HepG2 (cell line): Measurements from ENCODE around the gene YIPF3. TPM values are rescaled to one million over a fixed set of nuclear protein-coding genes. Genes with fewer than 3 reads are reported as not detected.
A peak's percentile ranks its signal among the peaks of the same experiment; 100 is the strongest.

Experiments used
- ATAC-seq: fragments of 200-7000 bp; cut with Tn5 transposase; 3 replicates; pipeline ENCODE4 v1.9.1; 2020; ENCODE audit warnings: mild to moderate bottlenecking, moderate library complexity
- BruUV-seq: library from RNA; stranded (reverse); fragments of 400-500 nt; replicated peaks from 2 replicates; lab custom pipeline; 2021; lab: Mats Ljungman, UMichigan
- CTCF ChIA-PET: fragments of 300-600 bp; formaldehyde crosslinking; extraction: SDS; loops from one replicate; lab custom pipeline; 2021; ENCODE audit warnings: low total read pairs, inconsistent platforms, low intra/inter-chr PET ratio; lab: Yijun Ruan, JAX
- POLR2A ChIA-PET: fragments of 350-600 bp; sonication (Branson Sonifier 250); formaldehyde crosslinking; loops from one replicate; lab custom pipeline; 2020; ENCODE audit warnings: antibody characterized with exemption, inconsistent platforms; lab: Yijun Ruan, JAX
- DNase-seq: peaks from one replicate; pipeline ENCODE4 v3.0.0-alpha.2; 2015; ENCODE audit warnings: low spot score
- FAIRE-seq: peaks from 3 replicates; lab custom pipeline; 2011; peaks lifted over from hg19 to GRCh38; lab: Jason Lieb, UNC
- H2AFZ ChIP-seq: one replicate; pipeline ENCODE4 v1.6.1; 2011; ENCODE audit warnings: low read length, inconsistent platforms
- H3K27ac ChIP-seq: fragments of 300-600 bp; 3 replicates; pipeline ENCODE4 v1.8.0; 2011; ENCODE audit warnings: mixed run types, mild to moderate bottlenecking, mixed read lengths, low read length, inconsistent platforms; ENCODE audit not compliant: insufficient read depth; ENCODE audit errors: extremely low read length
- H3K27me3 ChIP-seq, 2 experiments: fragments of 200-600 bp in 1 of 2; 2 replicates in 1 of 2; 3 replicates in 1 of 2; pipeline versions ENCODE4 v1.6.0 to v1.8.0; 2011; ENCODE audit warnings: low read length in 2 of 2, mild to moderate bottlenecking in 2 of 2, moderate library complexity in 2 of 2, inconsistent platforms in 1 of 2; ENCODE audit not compliant: insufficient read depth in 2 of 2, control insufficient read depth in 1 of 2
- H3K36me3 ChIP-seq, 2 experiments: fragments of 200-600 bp in 1 of 2; replicated peaks in 1 of 2; 2 replicates in 1 of 2; 3 replicates in 1 of 2; pipeline versions ENCODE4 v1.5.1 to v1.8.0; 2011; ENCODE audit warnings: low read length in 2 of 2, inconsistent platforms in 1 of 2; ENCODE audit not compliant: insufficient read depth in 2 of 2, control insufficient read depth in 1 of 2
- H3K4me1 ChIP-seq: 2 replicates; pipeline ENCODE4 v1.5.1; 2012; ENCODE audit warnings: low read length, inconsistent platforms; ENCODE audit not compliant: insufficient read depth
- H3K4me2 ChIP-seq: 2 replicates; pipeline ENCODE4 v1.6.0; 2011; ENCODE audit warnings: low read depth, low read length, inconsistent platforms
- H3K4me3 ChIP-seq, 3 experiments: fragments of 200-600 bp in 1 of 3; sonication (generic), shearing (Covaris generic) in 1 of 3; replicated peaks in 1 of 3; 2 replicates each; pipeline ENCODE4 v1.5.1; 2011 to 2016; ENCODE audit warnings: low read length in 3 of 3, inconsistent platforms in 2 of 3, low read depth in 2 of 3, mild to moderate bottlenecking in 2 of 3, control low read depth in 1 of 3, mixed read lengths in 1 of 3; ENCODE audit not compliant: insufficient read depth in 1 of 3
- H3K79me2 ChIP-seq: one replicate; pipeline ENCODE4 v1.6.1; 2011; ENCODE audit warnings: low read length, inconsistent platforms; ENCODE audit not compliant: insufficient read depth
- H3K9ac ChIP-seq: 2 replicates; pipeline ENCODE4 v1.6.0; 2011; ENCODE audit warnings: mild to moderate bottlenecking, low read depth, low read length, inconsistent platforms; ENCODE audit not compliant: insufficient read depth
- H3K9me3 ChIP-seq: 2 replicates; pipeline ENCODE4 v1.5.1; 2012; ENCODE audit warnings: mild to moderate bottlenecking, low read length
- H4K20me1 ChIP-seq: 2 replicates; pipeline ENCODE4 v1.6.0; 2011; ENCODE audit warnings: inconsistent platforms, mild to moderate bottlenecking, low read length, moderate library complexity; ENCODE audit not compliant: insufficient read depth
- HMG20B ChIP-seq: conservative IDR thresholded peaks from 2 replicates; pipeline ENCODE4 v1.6.1; 2016; ENCODE audit warnings: missing genetic modification reagents, missing compliant biosample characterization
- KLF13 ChIP-seq: sonication (generic); formaldehyde crosslinking; IDR thresholded peaks from 2 replicates; pipeline ENCODE4 v1.4.0; 2020; ENCODE audit warnings: mild to moderate bottlenecking, missing genetic modification reagents
- LCORL ChIP-seq, 2 experiments: fragments of 450-650 bp in 1 of 2; sonication (generic) in 1 of 2; formaldehyde crosslinking in 1 of 2; IDR thresholded peaks; 2 replicates each; pipeline versions ENCODE4 v1.5.0 to v1.6.1; 2017 to 2020; ENCODE audit warnings: antibody characterized with exemption in 1 of 2, missing genetic modification reagents in 1 of 2
- SNAI1 ChIP-seq: sonication (generic); formaldehyde crosslinking; IDR thresholded peaks from 2 replicates; pipeline ENCODE4 v1.5.0; 2020; ENCODE audit warnings: mild to moderate bottlenecking, missing genetic modification reagents, borderline replicate concordance
- ZBTB1 ChIP-seq: sonication (generic); formaldehyde crosslinking; IDR thresholded peaks from 2 replicates; pipeline ENCODE4 v1.4.0; 2020; ENCODE audit warnings: missing genetic modification reagents, borderline replicate concordance
- ZBTB3 ChIP-seq: sonication (generic); formaldehyde crosslinking; IDR thresholded peaks from 2 replicates; pipeline ENCODE4 v1.4.0; 2020; ENCODE audit warnings: low read depth, mild to moderate bottlenecking, moderate library complexity, missing genetic modification reagents, borderline replicate concordance
- ZC3H4 ChIP-seq: sonication (generic); formaldehyde crosslinking; IDR thresholded peaks from 2 replicates; pipeline ENCODE4 v1.4.0; 2020; ENCODE audit warnings: missing genetic modification reagents, borderline replicate concordance
- ZFY ChIP-seq: sonication (generic); formaldehyde crosslinking; IDR thresholded peaks from 2 replicates; pipeline ENCODE4 v1.4.0; 2020; ENCODE audit warnings: missing genetic modification reagents
- ZNF121 ChIP-seq: sonication (generic); formaldehyde crosslinking; IDR thresholded peaks from 2 replicates; pipeline ENCODE4 v1.5.0; 2020; ENCODE audit warnings: mild to moderate bottlenecking, missing genetic modification reagents
- ZNF670 ChIP-seq: sonication (generic); formaldehyde crosslinking; IDR thresholded peaks from 2 replicates; pipeline ENCODE4 v1.8.0; 2022; ENCODE audit warnings: mild to moderate bottlenecking, missing genetic modification reagents, borderline replicate concordance
- WGBS: methylation state at CpG from one replicate; pipeline ENCODE4 v1.1.6; 2017; ENCODE audit warnings: low lambda C conversion rate; 5-methylcytosine and 5-hydroxymethylcytosine counted together
- in situ Hi-C: cut with HindIII; loops from 2 replicates; pipeline ENCODE4 v1.10.0; 2017; ENCODE audit warnings: low pct_unique_long_range_greater_than_20kb; ENCODE audit not compliant: extremely low pct_ligation_motif_present
- intact Hi-C: fragments of 100-400 bp; cut with micrococcal nuclease; formaldehyde crosslinking; loops from one replicate; pipeline ENCODE4 v1.10.0; 2022; ENCODE audit not compliant: unreplicated experiment
- polyA plus RNA-seq, 8 experiments: library from polyadenylated mRNA; depleted of rRNA in 3 of 8; stranded (reverse) in 7 of 8; unstranded in 1 of 8; fragments of >200 nt; fragmentation: Illumina TruSeq in 4 of 8; extraction: Trizol in 4 of 8; gene quantifications; 2 replicates each; pipeline versions ENCODE4 v1.2.1 to v1.2.3, GENCODE V29; 2011 to 2016; ENCODE audit warnings: low read depth in 4 of 8, missing spikeins in 1 of 8, mixed read lengths in 1 of 8; ENCODE audit not compliant: insufficient read depth in 1 of 8
- total RNA-seq, 5 experiments: library from RNA; depleted of rRNA; stranded (reverse); fragments of >200 nt; fragmentation: Illumina TruSeq; extraction: Trizol; gene quantifications; 2 replicates each; pipeline ENCODE4 v1.2.3, GENCODE V29; 2016; ENCODE audit warnings: low read depth in 1 of 5
- TF ChIP-seq, protein P1 (sequence below): sonication (generic); formaldehyde crosslinking; IDR thresholded peaks from 2 replicates; pipeline ENCODE4 v1.4.0; 2020; ENCODE audit warnings: low read depth, missing genetic modification reagents
- TF ChIP-seq, protein P2 (sequence below): IDR thresholded peaks from 2 replicates; pipeline ENCODE4 v1.6.1; 2016; ENCODE audit warnings: mild to moderate bottlenecking
- TF ChIP-seq, protein P3 (sequence below): sonication (generic); formaldehyde crosslinking; IDR thresholded peaks from 2 replicates; pipeline ENCODE4 v1.4.0; 2020; ENCODE audit warnings: missing genetic modification reagents, borderline replicate concordance

YIPF3 gene
- total and polyA plus RNA-seq, 2 of the 13 experiments (the other 11 are each of a cell fraction or from before 2014, with no cell fraction given) = 107 to 206 TPM

DNA sequence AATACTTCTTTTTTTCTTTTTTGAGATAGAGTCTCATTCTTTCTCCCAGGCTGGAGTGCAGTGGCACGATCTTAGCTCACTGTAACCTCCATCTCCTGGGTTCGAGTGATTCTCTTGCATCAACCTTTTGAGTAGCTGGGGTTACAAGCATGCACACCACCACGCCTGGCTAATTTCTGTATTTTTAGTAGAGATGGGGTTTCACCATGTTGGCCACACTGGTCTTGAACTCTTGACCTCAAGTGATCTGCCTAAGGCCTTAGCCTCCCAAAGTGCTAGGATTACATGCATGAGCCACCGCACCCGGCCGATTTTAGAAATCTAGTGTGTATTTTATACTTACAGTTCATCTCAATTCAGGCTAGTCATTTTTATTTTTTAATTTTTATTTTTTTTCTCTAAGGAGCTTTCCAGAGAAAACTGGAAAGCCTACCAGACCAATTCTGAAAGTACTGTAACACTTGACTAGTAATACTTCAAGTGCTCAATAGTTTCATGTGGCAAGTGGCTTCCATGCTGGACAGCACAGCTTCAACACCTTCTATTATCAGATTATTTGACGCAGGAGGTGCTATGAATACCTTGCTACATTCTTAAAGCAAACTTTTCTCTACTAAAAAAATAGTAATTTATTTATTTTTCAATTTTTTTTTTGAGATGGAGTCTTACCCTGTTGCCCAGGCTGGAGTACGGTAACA, 25.2 kb upstream of the YIPF3 start (continued):
- TF ChIP-seq, protein P1, sequence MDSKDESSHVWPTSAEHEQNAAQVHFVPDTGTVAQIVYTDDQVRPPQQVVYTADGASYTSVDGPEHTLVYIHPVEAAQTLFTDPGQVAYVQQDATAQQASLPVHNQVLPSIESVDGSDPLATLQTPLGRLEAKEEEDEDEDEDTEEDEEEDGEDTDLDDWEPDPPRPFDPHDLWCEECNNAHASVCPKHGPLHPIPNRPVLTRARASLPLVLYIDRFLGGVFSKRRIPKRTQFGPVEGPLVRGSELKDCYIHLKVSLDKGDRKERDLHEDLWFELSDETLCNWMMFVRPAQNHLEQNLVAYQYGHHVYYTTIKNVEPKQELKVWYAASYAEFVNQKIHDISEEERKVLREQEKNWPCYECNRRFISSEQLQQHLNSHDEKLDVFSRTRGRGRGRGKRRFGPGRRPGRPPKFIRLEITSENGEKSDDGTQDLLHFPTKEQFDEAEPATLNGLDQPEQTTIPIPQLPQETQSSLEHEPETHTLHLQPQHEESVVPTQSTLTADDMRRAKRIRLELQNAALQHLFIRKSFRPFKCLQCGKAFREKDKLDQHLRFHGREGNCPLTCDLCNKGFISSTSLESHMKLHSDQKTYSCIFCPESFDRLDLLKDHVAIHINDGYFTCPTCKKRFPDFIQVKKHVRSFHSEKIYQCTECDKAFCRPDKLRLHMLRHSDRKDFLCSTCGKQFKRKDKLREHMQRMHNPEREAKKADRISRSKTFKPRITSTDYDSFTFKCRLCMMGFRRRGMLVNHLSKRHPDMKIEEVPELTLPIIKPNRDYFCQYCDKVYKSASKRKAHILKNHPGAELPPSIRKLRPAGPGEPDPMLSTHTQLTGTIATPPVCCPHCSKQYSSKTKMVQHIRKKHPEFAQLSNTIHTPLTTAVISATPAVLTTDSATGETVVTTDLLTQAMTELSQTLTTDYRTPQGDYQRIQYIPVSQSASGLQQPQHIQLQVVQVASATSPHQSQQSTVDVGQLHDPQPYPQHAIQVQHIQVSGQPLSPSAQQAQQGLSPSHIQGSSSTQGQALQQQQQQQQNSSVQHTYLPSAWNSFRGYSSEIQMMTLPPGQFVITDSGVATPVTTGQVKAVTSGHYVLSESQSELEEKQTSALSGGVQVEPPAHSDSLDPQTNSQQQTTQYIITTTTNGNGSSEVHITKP (CRISPR knock-in tag) = no peak
- TF ChIP-seq LCORL (IDR thresholded peaks at IDR 0.05) (no peak), LCORL (CRISPR knock-in tag; IDR thresholded peaks at IDR 0.05) (no peak), ZNF670 (CRISPR knock-in tag) (no peak), ZFY (CRISPR knock-in tag) (no peak), HMG20B (CRISPR knock-in tag) (no peak)
- TF ChIP-seq, protein P2, sequence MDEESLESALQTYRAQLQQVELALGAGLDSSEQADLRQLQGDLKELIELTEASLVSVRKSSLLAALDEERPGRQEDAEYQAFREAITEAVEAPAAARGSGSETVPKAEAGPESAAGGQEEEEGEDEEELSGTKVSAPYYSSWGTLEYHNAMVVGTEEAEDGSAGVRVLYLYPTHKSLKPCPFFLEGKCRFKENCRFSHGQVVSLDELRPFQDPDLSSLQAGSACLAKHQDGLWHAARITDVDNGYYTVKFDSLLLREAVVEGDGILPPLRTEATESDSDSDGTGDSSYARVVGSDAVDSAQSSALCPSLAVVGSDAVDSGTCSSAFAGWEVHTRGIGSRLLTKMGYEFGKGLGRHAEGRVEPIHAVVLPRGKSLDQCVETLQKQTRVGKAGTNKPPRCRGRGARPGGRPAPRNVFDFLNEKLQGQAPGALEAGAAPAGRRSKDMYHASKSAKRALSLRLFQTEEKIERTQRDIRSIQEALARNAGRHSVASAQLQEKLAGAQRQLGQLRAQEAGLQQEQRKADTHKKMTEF (CRISPR knock-in tag) = no peak

DNA sequence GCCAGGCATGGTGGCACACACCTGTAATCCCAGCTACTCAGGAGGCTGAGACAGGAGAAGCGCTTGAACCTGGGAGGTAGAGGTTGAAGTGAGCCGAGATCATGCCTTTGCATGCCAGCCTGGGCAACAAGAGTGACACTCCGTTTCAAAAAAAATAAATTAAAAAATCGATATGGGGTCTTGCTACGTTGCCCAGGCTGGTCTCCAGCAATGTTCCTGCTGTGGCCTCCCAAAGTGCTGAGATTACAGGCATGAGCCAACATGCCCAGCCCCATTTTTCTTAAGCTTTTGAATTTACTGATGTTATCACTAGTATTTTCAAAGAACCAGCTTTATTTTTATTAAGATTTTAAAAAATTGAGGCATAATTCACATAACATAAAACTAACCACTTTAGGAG, 23.8 kb upstream of the YIPF3 start:
- no peak overlapping the region for H3K9ac ChIP-seq
- ChIA-PET CTCF (no interaction called here), POLR2A (no interaction called here)
- in situ Hi-C loops = no loop called here
- H2AFZ ChIP-seq = no peak overlapping the region
- no peak for FAIRE-seq
- ATAC-seq = no peak
- no peaks in the 10 kb centered on the region for H3K9me3 ChIP-seq
- TF ChIP-seq, protein P3, sequence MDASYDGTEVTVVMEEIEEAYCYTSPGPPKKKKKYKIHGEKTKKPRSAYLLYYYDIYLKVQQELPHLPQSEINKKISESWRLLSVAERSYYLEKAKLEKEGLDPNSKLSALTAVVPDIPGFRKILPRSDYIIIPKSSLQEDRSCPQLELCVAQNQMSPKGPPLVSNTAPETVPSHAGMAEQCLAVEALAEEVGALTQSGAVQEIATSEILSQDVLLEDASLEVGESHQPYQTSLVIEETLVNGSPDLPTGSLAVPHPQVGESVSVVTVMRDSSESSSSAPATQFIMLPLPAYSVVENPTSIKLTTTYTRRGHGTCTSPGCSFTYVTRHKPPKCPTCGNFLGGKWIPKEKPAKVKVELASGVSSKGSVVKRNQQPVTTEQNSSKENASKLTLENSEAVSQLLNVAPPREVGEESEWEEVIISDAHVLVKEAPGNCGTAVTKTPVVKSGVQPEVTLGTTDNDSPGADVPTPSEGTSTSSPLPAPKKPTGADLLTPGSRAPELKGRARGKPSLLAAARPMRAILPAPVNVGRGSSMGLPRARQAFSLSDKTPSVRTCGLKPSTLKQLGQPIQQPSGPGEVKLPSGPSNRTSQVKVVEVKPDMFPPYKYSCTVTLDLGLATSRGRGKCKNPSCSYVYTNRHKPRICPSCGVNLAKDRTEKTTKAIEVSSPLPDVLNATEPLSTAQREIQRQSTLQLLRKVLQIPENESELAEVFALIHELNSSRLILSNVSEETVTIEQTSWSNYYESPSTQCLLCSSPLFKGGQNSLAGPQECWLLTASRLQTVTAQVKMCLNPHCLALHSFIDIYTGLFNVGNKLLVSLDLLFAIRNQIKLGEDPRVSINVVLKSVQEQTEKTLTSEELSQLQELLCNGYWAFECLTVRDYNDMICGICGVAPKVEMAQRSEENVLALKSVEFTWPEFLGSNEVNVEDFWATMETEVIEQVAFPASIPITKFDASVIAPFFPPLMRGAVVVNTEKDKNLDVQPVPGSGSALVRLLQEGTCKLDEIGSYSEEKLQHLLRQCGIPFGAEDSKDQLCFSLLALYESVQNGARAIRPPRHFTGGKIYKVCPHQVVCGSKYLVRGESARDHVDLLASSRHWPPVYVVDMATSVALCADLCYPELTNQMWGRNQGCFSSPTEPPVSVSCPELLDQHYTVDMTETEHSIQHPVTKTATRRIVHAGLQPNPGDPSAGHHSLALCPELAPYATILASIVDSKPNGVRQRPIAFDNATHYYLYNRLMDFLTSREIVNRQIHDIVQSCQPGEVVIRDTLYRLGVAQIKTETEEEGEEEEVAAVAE (CRISPR knock-in tag) = no peak
- TF ChIP-seq SNAI1 (CRISPR knock-in tag) (no peak), ZBTB1 (CRISPR knock-in tag) (no peak), ZBTB3 (CRISPR knock-in tag) (no peak), ZNF121 (CRISPR knock-in tag) (peak; percentile 79), ZC3H4 (no peak), KLF13 (CRISPR knock-in tag) (no peak)
- no peaks in the 10 kb centered on the region for H3K27me3 ChIP-seq
- BruUV-seq = no TSS peak
- DNase-seq = no peak
- intact Hi-C loops = no loop called here
- 94% methylated on average over 5 of the region's 5 CpGs for WGBS
- no peak overlapping the region for H3K4me2 ChIP-seq
- no peak overlapping the region for H3K4me3 ChIP-seq
- no peaks in the 10 kb centered on the region for H3K4me1 ChIP-seq
- H3K36me3 ChIP-seq = peaks cover 12 to 67% of the 10 kb centered on the region in 2 experiments
- H4K20me1 ChIP-seq = no peaks in the 10 kb centered on the region
- H3K79me2 ChIP-seq = no peaks in the 10 kb centered on the region
- H3K27ac ChIP-seq = no peak overlapping the region
